Measurements from ENCODE around the gene SMC1B. TPM values are rescaled to one million over a fixed set of nuclear protein-coding genes. Genes with fewer than 3 reads are reported as not detected.
A peak's percentile ranks its signal among the peaks of the same experiment; 100 is the strongest.
"Not testable (repeated sequence)": the region's sequence is repeated elsewhere in the genome, so short reads cannot be mapped to it uniquely, and the experiment has no call there.

The SMC1B gene
- total RNA-seq, 2 experiments from 2014 or later: 0.62 to 0.67 TPM

GRCh38 chr22:45440688-45441087, 27.3 kb upstream of the SMC1B start:
- H3K4me1 Mint-ChIP-seq: peaks cover 13% of the 10 kb centered on the region
- H3K27me3 Mint-ChIP-seq; H3K4me3 Mint-ChIP-seq; POLR2A ChIA-PET; H3K27ac Mint-ChIP-seq; H3K9me3 Mint-ChIP-seq (ENCODE audit: low read depth); ATAC-seq; H3K36me3 Mint-ChIP-seq (ENCODE audit: low read depth); DNase-seq: not testable (repeated sequence)
- intact Hi-C loops (cut with DNase I, micrococcal nuclease): loop anchor here in 1 of 2 experiments (1.0 kb wide), 1 partner anchor 113 kb away; no protein-coding TSS in a partner anchor
- CTCF ChIA-PET: interaction anchor here (1.0 to 1.1 kb wide), 3 partner anchors 11 to 174 kb away, joined by 3 to 6 read pairs (median 4); no protein-coding TSS in a partner anchor

GRCh38 chr22:45438336-45438735, 24.9 kb upstream of the SMC1B start:
- CTCF ChIA-PET: no interaction called here
- no peak for ATAC-seq
- H3K27me3 Mint-ChIP-seq: peaks cover 1% of the 10 kb centered on the region
- H3K9me3 Mint-ChIP-seq (ENCODE audit: low read depth): no peaks in the 10 kb centered on the region
- H3K4me1 Mint-ChIP-seq: peaks cover 18% of the 10 kb centered on the region
- H3K27ac Mint-ChIP-seq: no peak overlapping the region
- POLR2A ChIA-PET: interaction anchor here (0.6 kb wide), 1 partner anchor 627 kb away, joined by 3 read pairs; no protein-coding TSS in a partner anchor
- H3K4me3 Mint-ChIP-seq: no peak overlapping the region
- intact Hi-C loops (cut with DNase I, micrococcal nuclease): loop anchor here (5.0 kb wide), 1 partner anchor 336 kb away; no protein-coding TSS in a partner anchor
- H3K36me3 Mint-ChIP-seq (ENCODE audit: low read depth): no peaks in the 10 kb centered on the region
- DNase-seq: no peak

- CTCF ChIA-PET: interaction anchor here (0.7 to 1.2 kb wide), 5 partner anchors 23 to 328 kb away, joined by 3 to 6 read pairs (median 3); partner anchors contain the start of genes RIBC2 and SMC1B
- H3K4me3 Mint-ChIP-seq; ATAC-seq; H3K9me3 Mint-ChIP-seq (ENCODE audit: low read depth); H3K36me3 Mint-ChIP-seq (ENCODE audit: low read depth); POLR2A ChIA-PET; H3K27me3 Mint-ChIP-seq; H3K27ac Mint-ChIP-seq: not testable (repeated sequence)
- intact Hi-C loops (cut with DNase I, micrococcal nuclease): loop anchor here (5.0 kb wide), 1 partner anchor 335 kb away; no protein-coding TSS in a partner anchor
- peak; percentile 62 for DNase-seq
- peaks cover 18% of the 10 kb centered on the region for H3K4me1 Mint-ChIP-seq
Observed at GRCh38 chr22:45436871-45437517, 23.6 kb upstream of the SMC1B start.

GRCh38 chr22:45435544-45436139, 22.2 kb upstream of the SMC1B start:
- intact Hi-C loops (cut with DNase I, micrococcal nuclease): loop anchor here (1.0 to 5.0 kb wide), 3 partner anchors 22 to 333 kb away; partner anchors contain the start of genes RIBC2 (in 1 of the 2) and SMC1B (in 1 of the 2)
- no peak overlapping the region for H3K27ac Mint-ChIP-seq
- no peaks in the 10 kb centered on the region for H3K27me3 Mint-ChIP-seq
- ChIA-PET POLR2A (no interaction called here), CTCF (interaction anchor here (0.6 kb wide), 2 partner anchors 21 to 428 kb away, joined by 3 to 4 read pairs; no protein-coding TSS in a partner anchor)
- H3K9me3 Mint-ChIP-seq (ENCODE audit: low read depth): no peaks in the 10 kb centered on the region
- peaks cover 11% of the 10 kb centered on the region for H3K4me1 Mint-ChIP-seq
- H3K4me3 Mint-ChIP-seq: no peak overlapping the region
- no peaks in the 10 kb centered on the region for H3K36me3 Mint-ChIP-seq (ENCODE audit: low read depth)
- DNase-seq (peak; percentile 88), ATAC-seq (peak; percentile 91)

GRCh38 chr22:45434981-45435380, 21.6 kb upstream of the SMC1B start:
- no peak for DNase-seq
- H3K4me3 Mint-ChIP-seq: no peak overlapping the region
- no peaks in the 10 kb centered on the region for H3K9me3 Mint-ChIP-seq (ENCODE audit: low read depth)
- POLR2A ChIA-PET: no interaction called here
- no peaks in the 10 kb centered on the region for H3K27me3 Mint-ChIP-seq
- peaks cover 9% of the 10 kb centered on the region for H3K4me1 Mint-ChIP-seq
- intact Hi-C loops (cut with DNase I, micrococcal nuclease): loop anchor here (1.0 to 5.0 kb wide), 3 partner anchors 22 to 333 kb away; partner anchors contain the start of genes RIBC2 (in 1 of the 2) and SMC1B (in 1 of the 2)
- no peak overlapping the region for H3K27ac Mint-ChIP-seq
- CTCF ChIA-PET: interaction anchor here (0.7 to 1.3 kb wide), 3 partner anchors 47 to 124 kb away, joined by 3 to 5 read pairs (median 4); no protein-coding TSS in a partner anchor
- no peak for ATAC-seq
- no peaks in the 10 kb centered on the region for H3K36me3 Mint-ChIP-seq (ENCODE audit: low read depth)

- H3K9me3 Mint-ChIP-seq (ENCODE audit: low read depth): no peaks in the 10 kb centered on the region
- no peak overlapping the region for H3K27ac Mint-ChIP-seq
- H3K27me3 Mint-ChIP-seq: no peaks in the 10 kb centered on the region
- no peak for DNase-seq
- ChIA-PET CTCF (interaction anchor here (1.1 kb wide), 1 partner anchor 159 kb away, joined by 3 read pairs; no protein-coding TSS in a partner anchor), POLR2A (no interaction called here)
- no peaks in the 10 kb centered on the region for H3K36me3 Mint-ChIP-seq (ENCODE audit: low read depth)
- no peak for ATAC-seq
- H3K4me3 Mint-ChIP-seq: no peak overlapping the region
- H3K4me1 Mint-ChIP-seq: peaks cover 7% of the 10 kb centered on the region
- intact Hi-C loops (cut with DNase I, micrococcal nuclease): no loop called here
Observed at GRCh38 chr22:45430871-45431270, 17.5 kb upstream of the SMC1B start.

- Mint-ChIP-seq H3K4me3 (no peak overlapping the region), H3K27ac (no peak overlapping the region), H3K27me3 (no peaks in the 10 kb centered on the region), H3K4me1 (no peaks in the 10 kb centered on the region), H3K36me3 (ENCODE audit: low read depth) (no peaks in the 10 kb centered on the region), H3K9me3 (ENCODE audit: low read depth) (no peaks in the 10 kb centered on the region)
- intact Hi-C loops (cut with DNase I, micrococcal nuclease): no loop called here
- ATAC-seq (no peak), DNase-seq (no peak)
- POLR2A ChIA-PET: no interaction called here
- CTCF ChIA-PET: interaction anchor here (1.0 to 1.1 kb wide), 2 partner anchors 11 to 158 kb away, joined by 3 to 6 read pairs; no protein-coding TSS in a partner anchor
Observed at GRCh38 chr22:45429981-45430775, 16.8 kb upstream of the SMC1B start.

GRCh38 chr22:45429424-45429823, 16.0 kb upstream of the SMC1B start:
- Mint-ChIP-seq H3K27ac (no peak overlapping the region), H3K4me3 (no peak overlapping the region), H3K9me3 (ENCODE audit: low read depth) (no peaks in the 10 kb centered on the region), H3K4me1 (no peaks in the 10 kb centered on the region), H3K36me3 (ENCODE audit: low read depth) (no peaks in the 10 kb centered on the region), H3K27me3 (no peaks in the 10 kb centered on the region)
- ATAC-seq: no peak
- no peak for DNase-seq
- intact Hi-C loops (cut with DNase I, micrococcal nuclease): no loop called here
- ChIA-PET POLR2A (no interaction called here), CTCF (interaction anchor here (1.0 kb wide), 1 partner anchor 12 kb away, joined by 6 read pairs; no protein-coding TSS in a partner anchor)

- intact Hi-C loops (cut with DNase I, micrococcal nuclease): no loop called here
- Mint-ChIP-seq H3K9me3 (ENCODE audit: low read depth) (no peaks in the 10 kb centered on the region), H3K4me3 (no peak overlapping the region), H3K27ac (no peak overlapping the region), H3K27me3 (no peaks in the 10 kb centered on the region), H3K36me3 (ENCODE audit: low read depth) (no peaks in the 10 kb centered on the region), H3K4me1 (no peaks in the 10 kb centered on the region)
- POLR2A ChIA-PET: no interaction called here
- ATAC-seq: no peak
- CTCF ChIA-PET: no interaction called here
- no peak for DNase-seq
Observed at GRCh38 chr22:45428391-45429385, 15.3 kb upstream of the SMC1B start.

GRCh38 chr22:45427114-45427513, 13.7 kb upstream of the SMC1B start:
- H3K27me3 Mint-ChIP-seq: no peaks in the 10 kb centered on the region
- DNase-seq (no peak), ATAC-seq (no peak)
- H3K9me3 Mint-ChIP-seq (ENCODE audit: low read depth): no peaks in the 10 kb centered on the region
- intact Hi-C loops (cut with DNase I, micrococcal nuclease): no loop called here
- CTCF ChIA-PET: no interaction called here
- H3K4me1 Mint-ChIP-seq: no peaks in the 10 kb centered on the region
- H3K27ac Mint-ChIP-seq: no peak overlapping the region
- H3K36me3 Mint-ChIP-seq (ENCODE audit: low read depth): no peaks in the 10 kb centered on the region
- H3K4me3 Mint-ChIP-seq: no peak overlapping the region
- POLR2A ChIA-PET: no interaction called here

Measured in activated CD4-positive, alpha-beta T cell treated with anti-CD3 and anti-CD28 coated beads for 36 hours (primary cell).